ENCODE results near the gene SPRED2.

GRCh38 chr2:65374575-65374974 is 57.8 kb downstream of the SPRED2 start:
- no peak for TF ChIP-seq GABPA (IDR thresholded peaks at IDR 0.05; ENCODE audit: borderline replicate concordance, insufficient read depth, low read length)
- no peak for TF ChIP-seq SP1 (IDR thresholded peaks at IDR 0.05; ENCODE audit: low read depth, low read length)
- TF ChIP-seq HDAC2 (IDR thresholded peaks at IDR 0.05; ENCODE audit: borderline replicate concordance in 1 of 2, low read depth in 2 of 2, low read length in 2 of 2) = no peak
- no peak for TF ChIP-seq RAD21 (IDR thresholded peaks at IDR 0.05 in 1 of 2, conservative IDR thresholded peaks at IDR 0.05 in 1 of 2; ENCODE audit: low read depth in 2 of 2, low read length in 2 of 2)
- no peak for TF ChIP-seq RFX5 (IDR thresholded peaks at IDR 0.05; ENCODE audit: borderline replicate concordance, low read depth, low read length)
- TF ChIP-seq ZNF274 (IDR thresholded peaks at IDR 0.05; ENCODE audit: borderline replicate concordance, extremely low read depth, low read length) = no peak

Measured in H1 (cell line).